Cardiac fibroblast (primary cell): Measurements from ENCODE around the gene PDE1C.

Experiments
- DNase-seq, 2 donors: peaks; one replicate each; pipeline versions ENCODE4 v3.0.0 to v3.0.0-alpha.2; 2010; ENCODE audit warnings: low read depth in 2 of 2
- H3K4me3 ChIP-seq, 2 donors: replicated peaks in 1 of 2; 1 replicate in 1 of 2; 2 replicates in 1 of 2; pipeline ENCODE4 v1.5.1; 2011; ENCODE audit warnings: low read depth in 2 of 2, low read length in 2 of 2, mild to moderate bottlenecking in 2 of 2, moderate library complexity in 1 of 2
- CTCF ChIP-seq: IDR thresholded peaks from one replicate; pipeline ENCODE4 v1.5.1; 2011; ENCODE audit warnings: low read depth, mild to moderate bottlenecking, low read length, inconsistent platforms

PDE1C gene

DNA sequence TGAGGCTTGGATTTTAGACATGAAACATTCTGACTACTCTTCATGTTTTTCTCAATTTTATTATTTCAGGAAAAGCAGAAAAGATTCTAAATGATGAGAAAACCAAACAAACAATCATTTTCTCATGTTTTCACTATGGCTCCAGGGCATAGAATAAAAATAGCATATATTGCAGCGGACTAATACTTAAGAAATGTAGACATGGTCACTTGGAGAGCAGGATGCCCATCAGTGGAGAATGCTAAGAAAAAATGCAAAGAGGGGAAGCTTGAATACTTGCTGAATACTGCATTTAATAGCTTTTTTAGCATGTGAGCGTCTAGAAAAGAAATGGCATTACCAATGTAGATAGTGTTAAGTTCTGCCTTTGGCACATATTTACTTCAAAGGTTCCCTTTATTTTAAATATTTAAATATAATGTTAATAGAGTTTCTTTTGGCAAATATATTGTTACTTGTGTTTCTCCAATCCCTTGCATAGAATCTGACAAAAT lies 275.3 kb downstream of the PDE1C start:
- TF ChIP-seq CTCF, result no peak
- no peak overlapping the region for H3K4me3 ChIP-seq
- no peak for DNase-seq

GRCh38 chr7:31791881-31792280 lies 278.3 kb downstream of the PDE1C start:
- no peak overlapping the region for H3K4me3 ChIP-seq
- peak in 1 of 2 donors; percentile 25 for DNase-seq
- TF ChIP-seq CTCF, result no peak

DNA sequence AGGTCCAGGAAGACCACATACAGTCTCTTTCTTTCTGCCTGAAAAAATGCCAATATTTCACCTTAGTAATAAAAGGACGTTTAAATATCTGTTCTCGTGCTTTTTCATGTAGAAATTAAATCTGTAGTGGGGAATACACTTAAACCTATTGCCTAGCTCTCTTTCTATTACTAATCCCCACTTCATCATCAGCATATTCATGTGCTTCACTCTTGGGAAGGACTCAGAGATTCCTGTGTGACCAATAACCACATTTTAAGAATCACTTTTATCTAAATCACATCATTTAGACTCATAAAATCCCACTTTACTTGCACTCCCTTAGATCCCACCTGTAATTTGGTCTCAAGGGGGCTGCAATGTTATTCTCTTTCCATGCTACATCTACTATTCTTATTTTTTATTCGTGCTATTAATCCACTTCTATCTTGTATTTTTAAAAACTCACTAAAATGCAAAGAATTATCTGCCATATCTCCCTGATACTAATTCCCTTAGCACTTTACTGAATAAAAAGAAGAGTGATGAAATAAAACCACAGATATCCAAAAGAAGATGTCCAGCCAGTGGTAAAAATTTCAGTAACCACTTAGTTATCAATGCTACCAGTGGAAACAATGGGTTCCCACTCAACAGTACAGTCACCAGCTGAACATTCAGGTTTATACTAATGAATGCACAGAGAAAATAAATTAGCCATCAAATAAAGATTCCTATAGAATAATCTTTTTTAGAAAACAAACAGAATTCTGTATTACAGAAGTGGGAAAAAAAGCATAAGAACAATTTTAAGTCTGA lies 281.1 kb downstream of the PDE1C start:
- no peak for DNase-seq
- no peak for TF ChIP-seq CTCF
- H3K4me3 ChIP-seq, result no peak overlapping the region

DNA sequence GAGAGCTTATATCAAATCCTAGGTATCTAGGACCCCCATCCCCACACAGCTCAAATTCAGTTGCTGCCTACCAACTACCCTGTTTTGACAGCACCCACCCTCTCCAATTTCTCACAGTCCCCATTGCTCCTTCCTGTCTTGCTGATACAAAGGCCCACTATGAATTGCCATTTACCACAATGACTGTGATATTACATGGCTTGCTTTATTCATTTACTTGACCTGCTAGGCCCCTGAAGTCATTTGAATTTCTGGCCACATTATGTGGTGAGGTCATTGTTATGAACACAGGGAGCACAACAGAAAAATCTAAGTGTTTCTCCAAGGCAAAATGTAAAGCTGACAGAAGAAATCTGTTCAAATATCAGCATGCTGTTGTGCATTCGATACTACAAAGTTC lies 281.8 kb downstream of the PDE1C start:
- DNase-seq, result no peak
- TF ChIP-seq CTCF, result no peak
- H3K4me3 ChIP-seq, result no peak overlapping the region

GRCh38 chr7:31786326-31786725 lies 283.9 kb downstream of the PDE1C start:
- TF ChIP-seq CTCF, result no peak
- H3K4me3 ChIP-seq, result no peak overlapping the region
- DNase-seq, result no peak

DNA sequence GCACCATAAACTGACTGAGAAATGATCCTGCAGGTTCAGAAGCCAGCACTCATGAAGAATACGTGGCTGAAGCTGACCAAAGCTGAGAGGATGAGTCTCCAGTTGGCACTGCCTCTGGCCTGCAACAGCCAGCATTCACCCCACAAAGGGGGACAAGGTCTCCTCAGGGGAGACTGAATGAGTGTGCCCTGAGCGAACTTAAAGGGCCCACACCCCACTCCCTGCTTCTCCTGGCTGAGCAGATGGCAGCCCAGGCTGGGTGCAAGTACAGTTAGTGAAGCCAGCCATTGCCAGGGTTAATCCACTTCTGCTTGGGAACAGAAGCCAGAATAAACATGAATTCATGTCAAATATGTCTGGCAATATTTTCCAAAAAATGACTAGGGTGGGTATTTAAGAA lies 285.1 kb downstream of the PDE1C start:
- TF ChIP-seq CTCF, result no peak
- no peak overlapping the region for H3K4me3 ChIP-seq
- no peak for DNase-seq
